ENCODE results near the gene LENEP.

LENEP gene

GRCh38 chr1:154960446-154961136 is 32.8 kb upstream of the LENEP start:
- DNase-seq (ENCODE audit: low read depth in 2 of 2) = no peak

- peak in 1 of 2 experiments; percentile 34 for DNase-seq (ENCODE audit: low read depth in 2 of 2)
These were observed 31.9 kb upstream of the LENEP start, which contains the start of gene PYGO2 for GRCh38 chr1:154961207-154962155. PYGO2 (minus strand) TSS chr1:154961782; CDS start chr1:154961576, 206 bp downstream.

- no peak for DNase-seq (ENCODE audit: low read depth in 2 of 2)
These were observed 31.1 kb upstream of the LENEP start for GRCh38 chr1:154962156-154962749.

- DNase-seq (ENCODE audit: low read depth in 2 of 2) = no peak
These were observed 30.5 kb upstream of the LENEP start for GRCh38 chr1:154962795-154963330.

GRCh38 chr1:154963643-154964042 is 29.7 kb upstream of the LENEP start:
- no peak for DNase-seq (ENCODE audit: low read depth in 2 of 2)

- DNase-seq (ENCODE audit: low read depth in 2 of 2) = no peak
These were observed 29.0 kb upstream of the LENEP start for GRCh38 chr1:154964359-154964758.

GRCh38 chr1:154966111-154966510 is 27.3 kb upstream of the LENEP start:
- DNase-seq (ENCODE audit: low read depth in 2 of 2) = no peak

- DNase-seq (ENCODE audit: low read depth in 2 of 2) = no peak
These were observed 25.9 kb upstream of the LENEP start for GRCh38 chr1:154967331-154967950.

- no peak for DNase-seq (ENCODE audit: low read depth in 2 of 2)
These were observed 24.7 kb upstream of the LENEP start for GRCh38 chr1:154968731-154969130.

GRCh38 chr1:154969246-154969645 is 24.1 kb upstream of the LENEP start:
- no peak for DNase-seq (ENCODE audit: low read depth in 2 of 2)

GRCh38 chr1:154969860-154970452 is 23.4 kb upstream of the LENEP start:
- no peak for DNase-seq (ENCODE audit: low read depth in 2 of 2)

- DNase-seq (ENCODE audit: low read depth in 2 of 2) = peak; percentile 80 to 84
These were observed 22.6 kb upstream of the LENEP start, which contains the start of gene SHC1 for GRCh38 chr1:154970631-154971340. SHC1 (minus strand) TSS chr1:154970747; CDS start chr1:154970526, 221 bp downstream.

- no peak for DNase-seq (ENCODE audit: low read depth in 2 of 2)
These were observed 21.9 kb upstream of the LENEP start for GRCh38 chr1:154971341-154971998.

- DNase-seq (ENCODE audit: low read depth in 2 of 2) = no peak
These were observed 21.2 kb upstream of the LENEP start for GRCh38 chr1:154972213-154972516.

GRCh38 chr1:154972517-154973343 is 20.7 kb upstream of the LENEP start:
- peak; percentile 87 for DNase-seq (ENCODE audit: low read depth in 2 of 2)

- DNase-seq (ENCODE audit: low read depth in 2 of 2) = peak; percentile 87
These were observed 19.9 kb upstream of the LENEP start for GRCh38 chr1:154973344-154974101.

GRCh38 chr1:154974102-154974807 is 19.1 kb upstream of the LENEP start, which contains the start of gene CKS1B:
CKS1B (plus strand) TSS chr1:154974681; CDS start chr1:154974746, 65 bp downstream.
- DNase-seq (ENCODE audit: low read depth in 2 of 2) = peak; percentile 100

Measured in fibroblast of skin of left biceps (primary cell).